Lung (tissue), 12 donors: ENCODE results near the gene ZP2. TPM values are rescaled to one million over a fixed set of nuclear protein-coding genes. Genes with fewer than 3 reads are reported as not detected.
A peak's percentile ranks its signal among the peaks of the same experiment; 100 is the strongest.
"Not testable (repeated sequence)": the region's sequence is repeated elsewhere in the genome, so short reads cannot be mapped to it uniquely, and the experiment has no call there.

Experiments used
- ATAC-seq: fragments of 200-7000 bp; cut with Tn5 transposase; one replicate; pipeline ENCODE4 v1.9.1; 2020; ENCODE audit warnings: moderate number of reproducible peaks; ENCODE audit not compliant: insufficient read depth, low FRiP score
- DNase-seq, 3 donors: peaks; one replicate each; pipeline ENCODE4 v3.0.0-alpha.2; 2013 to 2017
- H3K27ac ChIP-seq, 2 donors: one replicate each; pipeline ENCODE4 v1.5.1; 2013; ENCODE audit warnings: mild to moderate bottlenecking in 2 of 2, moderate library complexity in 2 of 2, control low read depth in 1 of 2, inconsistent platforms in 1 of 2, low read depth in 1 of 2, low read length in 1 of 2
- H3K27me3 ChIP-seq, 3 donors: one replicate each; pipeline ENCODE4 v1.5.1; 2013; ENCODE audit warnings: low read length in 2 of 3; ENCODE audit not compliant: control insufficient read depth in 3 of 3, insufficient read depth in 3 of 3
- H3K36me3 ChIP-seq, 4 donors: one replicate each; pipeline ENCODE4 v1.5.1; 2013; ENCODE audit warnings: low read length in 4 of 4, mild to moderate bottlenecking in 1 of 4, moderate library complexity in 1 of 4; ENCODE audit not compliant: control insufficient read depth in 4 of 4, insufficient read depth in 4 of 4
- H3K4me1 ChIP-seq, 5 donors: one replicate each; pipeline ENCODE4 v1.5.1; 2013; ENCODE audit warnings: low read length in 5 of 5, mild to moderate bottlenecking in 2 of 5, moderate library complexity in 1 of 5; ENCODE audit not compliant: control insufficient read depth in 5 of 5, insufficient read depth in 5 of 5
- H3K4me3 ChIP-seq: one replicate; pipeline ENCODE4 v1.5.1; 2013; ENCODE audit warnings: mild to moderate bottlenecking, control low read depth, moderate library complexity
- H3K9ac ChIP-seq, 2 donors: one replicate each; pipeline ENCODE4 v1.5.1; 2013; ENCODE audit warnings: low read length in 2 of 2, control low read depth in 1 of 2; ENCODE audit not compliant: insufficient read depth in 1 of 2
- H3K9me3 ChIP-seq, 4 donors: one replicate each; pipeline ENCODE4 v1.5.1; 2013; ENCODE audit warnings: low read length in 3 of 4, mild to moderate bottlenecking in 1 of 4, moderate library complexity in 1 of 4; ENCODE audit not compliant: control insufficient read depth in 4 of 4, insufficient read depth in 3 of 4
- CTCF ChIP-seq: IDR thresholded peaks from 2 replicates; pipeline ENCODE4 v1.5.1; 2012; ENCODE audit warnings: mild to moderate bottlenecking; ENCODE audit errors: control extremely low read depth, extremely low read depth
- WGBS, 2 donors: extraction: QIAGEN DNeasy Blood & Tissue Kit; methylation state at CpG; one replicate each; pipeline ENCODE4 v1.1.7; 2013; 5-methylcytosine and 5-hydroxymethylcytosine counted together
- polyA plus RNA-seq, 2 donors: library from polyadenylated mRNA; stranded (reverse); fragments of 200-250 nt; gene quantifications; one replicate each; pipeline ENCODE4 v1.2.1, GENCODE V29; 2013
- total RNA-seq, 2 donors: library from RNA; depleted of rRNA in 1 of 2; stranded (reverse); fragments of >200 nt in 1 of 2; gene quantifications; one replicate each; pipeline ENCODE4 v1.2.1, GENCODE V29; 2014 to 2021
- donor health status: control.
- donor health status: control.
- donor health status: Bipolar disorder and iron deficiency.
- donor health status: healthy.
- donor health status: DM: yes; HTN: yes; CAD: no.

Gene ZP2
- total and polyA plus RNA-seq, 4 donors: 0.17 TPM; not detected in 3

- H3K27ac ChIP-seq: no peak overlapping the region
- no peak for DNase-seq
- no peaks in the 10 kb centered on the region for H3K9me3 ChIP-seq
- no peak overlapping the region for H3K9ac ChIP-seq
- TF ChIP-seq CTCF: no peak
- H3K27me3 ChIP-seq: no peaks in the 10 kb centered on the region
- H3K36me3 ChIP-seq: no peaks in the 10 kb centered on the region
- H3K4me3 ChIP-seq: no peak overlapping the region
- 78 to 80% methylated on average over 15 of the region's 15 CpGs for WGBS, 2 donors
- no peak for ATAC-seq
- H3K4me1 ChIP-seq: peaks cover 0 to 3% (median 0%) of the 10 kb centered on the region in 5 donors
Measured at GRCh38 chr16:21250072-21250923, 38.9 kb upstream of the ZP2 start.

DNA sequence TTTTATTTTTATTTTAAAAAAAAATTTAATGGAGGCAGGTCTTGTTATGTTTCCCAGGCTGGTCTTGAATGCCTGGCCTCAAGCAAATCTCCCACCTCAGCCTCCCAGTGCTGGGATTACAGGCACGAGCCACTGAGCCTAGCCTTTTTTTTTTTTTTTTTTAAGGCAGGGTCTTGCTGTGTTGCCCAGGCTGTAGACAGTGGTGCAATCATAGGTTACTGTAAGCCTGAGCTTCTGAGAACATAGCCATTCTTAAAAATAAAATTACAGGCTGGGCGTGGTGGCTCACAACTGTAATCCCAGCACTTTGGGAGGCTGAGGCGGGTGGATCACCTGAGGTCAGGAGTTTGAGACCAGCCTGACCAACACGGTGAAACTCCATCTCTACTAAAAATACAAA lies 36.8 kb upstream of the ZP2 start:
- H3K9ac ChIP-seq, ATAC-seq, H3K27me3 ChIP-seq, H3K4me3 ChIP-seq, H3K9me3 ChIP-seq, H3K36me3 ChIP-seq, H3K27ac ChIP-seq, DNase-seq: not testable (repeated sequence)
- peaks cover 0 to 10% (median 2%) of the 10 kb centered on the region in 5 donors for H3K4me1 ChIP-seq
- WGBS, 2 donors: 95 to 97% methylated on average over 4 of the region's 4 CpGs

GRCh38 chr16:21244518-21245215 lies 33.3 kb upstream of the ZP2 start:
- Histone ChIP-seq H3K36me3 (no peaks in the 10 kb centered on the region), H3K27ac (no peak overlapping the region), H3K9me3 (no peaks in the 10 kb centered on the region), H3K4me1 (peaks cover 0 to 10% (median 2%) of the 10 kb centered on the region in 5 donors), H3K9ac (no peak overlapping the region), H3K27me3 (no peaks in the 10 kb centered on the region), H3K4me3 (no peak overlapping the region)
- WGBS, 2 donors: 58 to 76% methylated on average over 7 of the region's 7 CpGs
- DNase-seq: peak; percentile 26 to 59 (median 57)
- no peak for ATAC-seq
- no peak for TF ChIP-seq CTCF

DNA sequence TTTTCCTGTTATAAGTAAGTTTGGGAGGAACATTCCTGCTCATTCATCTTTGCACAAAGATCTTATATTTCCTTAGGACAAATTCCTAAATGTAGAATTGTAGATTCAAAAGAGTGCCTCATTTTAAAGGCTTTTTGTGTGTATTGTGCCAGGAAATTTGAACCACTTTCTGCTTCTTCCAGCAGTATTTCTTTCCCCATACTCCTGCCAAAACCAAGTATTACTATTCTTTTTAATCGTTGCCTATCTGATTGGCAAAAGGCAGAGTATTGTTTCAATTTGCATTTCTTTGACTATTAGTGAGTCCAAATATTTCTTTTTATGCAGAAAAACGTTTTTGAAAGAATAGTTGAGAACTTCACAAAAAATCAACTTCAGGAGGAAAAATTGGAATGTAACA lies 31.4 kb upstream of the ZP2 start:
- H3K9ac ChIP-seq: no peak overlapping the region
- ATAC-seq (no peak), DNase-seq (peak in 1 of 3 donors; percentile 39)
- no peaks in the 10 kb centered on the region for H3K9me3 ChIP-seq
- peaks cover 0 to 10% (median 2%) of the 10 kb centered on the region in 5 donors for H3K4me1 ChIP-seq
- TF ChIP-seq CTCF: no peak
- H3K27ac ChIP-seq: no peak overlapping the region
- 33 to 49% methylated on average over 2 of the region's 2 CpGs for WGBS, 2 donors
- H3K36me3 ChIP-seq: no peaks in the 10 kb centered on the region
- no peaks in the 10 kb centered on the region for H3K27me3 ChIP-seq
- no peak overlapping the region for H3K4me3 ChIP-seq
